Measurements from ENCODE around the gene WSB1.

WSB1 gene

GRCh38 chr17:27281438-27281837 lies 12.5 kb upstream of the WSB1 start:
- no peak for DNase-seq

GRCh38 chr17:27282054-27282551 lies 11.8 kb upstream of the WSB1 start:
- no peak for DNase-seq

- no peak for DNase-seq
Observed at GRCh38 chr17:27283060-27283459, 10.9 kb upstream of the WSB1 start.

- no peak for DNase-seq
Observed at GRCh38 chr17:27283751-27284150, 10.2 kb upstream of the WSB1 start.

- no peak for DNase-seq
Observed at GRCh38 chr17:27284811-27285415, 9.0 kb upstream of the WSB1 start.

GRCh38 chr17:27285516-27285915 lies 8.4 kb upstream of the WSB1 start:
- DNase-seq: no peak

- DNase-seq: no peak
Observed at GRCh38 chr17:27288183-27288582, 5.7 kb upstream of the WSB1 start.

GRCh38 chr17:27289856-27290255 lies 4.1 kb upstream of the WSB1 start:
- DNase-seq: no peak

- no peak for DNase-seq
Observed at GRCh38 chr17:27290916-27291598, 2.9 kb upstream of the WSB1 start.

GRCh38 chr17:27293359-27293897 lies 486 bp upstream of the WSB1 start:
- DNase-seq: no peak

GRCh38 chr17:27294689-27295630 lies 1.0 kb downstream of the WSB1 start:
- DNase-seq: peak in 1 of 2 experiments; percentile 27

GRCh38 chr17:27295945-27296344 lies 2.0 kb downstream of the WSB1 start:
- DNase-seq: no peak

- no peak for DNase-seq
Observed at GRCh38 chr17:27296428-27296979, 2.6 kb downstream of the WSB1 start.

- DNase-seq: no peak
Observed at GRCh38 chr17:27299384-27300049, 5.6 kb downstream of the WSB1 start.

GRCh38 chr17:27303734-27304133 lies 9.8 kb downstream of the WSB1 start:
- DNase-seq: no peak

- DNase-seq: no peak
Observed at GRCh38 chr17:27306276-27306835, 12.4 kb downstream of the WSB1 start.

GRCh38 chr17:27310565-27311110 lies 16.7 kb downstream of the WSB1 start:
- DNase-seq: no peak

- DNase-seq: no peak
Observed at GRCh38 chr17:27313301-27313700, 19.4 kb downstream of the WSB1 start.

- no peak for DNase-seq
Observed at GRCh38 chr17:27315322-27315721, 21.4 kb downstream of the WSB1 start.

- no peak for DNase-seq
Observed at GRCh38 chr17:27315796-27316465, 22.0 kb downstream of the WSB1 start.

GRCh38 chr17:27318228-27318627 lies 24.3 kb downstream of the WSB1 start:
- no peak for DNase-seq

Measured in stimulated activated CD4-positive, alpha-beta T cell treated with anti-CD3 and anti-CD28 coated beads, Interleukin-4, amount 100 ng/mL, for 4 hours (primary cell).